ENCODE measurements around the gene TAF1A. TPM values are rescaled to one million over a fixed set of nuclear protein-coding genes. Genes with fewer than 3 reads are reported as not detected.
"Not testable (repeated sequence)": the region's sequence is repeated elsewhere in the genome, so short reads cannot be mapped to it uniquely, and the experiment has no call there.

TAF1A gene
- total RNA-seq, 1 experiment from 2014 or later: 14.8 TPM

GRCh38 chr1:222613627-222614026, 23.9 kb upstream of the TAF1A start:
- POLR2A ChIA-PET: no interaction called here
- Mint-ChIP-seq H3K9me3 (ENCODE audit: unreplicated experiment) (peaks cover 27% of the 10 kb centered on the region), H3K4me1 (ENCODE audit: low read depth, unreplicated experiment) (peaks cover 6% of the 10 kb centered on the region), H3K36me3 (ENCODE audit: insufficient read depth, unreplicated experiment) (peaks cover 9% of the 10 kb centered on the region), H3K27me3 (ENCODE audit: insufficient read depth, unreplicated experiment) (peaks cover 21% of the 10 kb centered on the region), H3K4me3 (ENCODE audit: unreplicated experiment) (no peak overlapping the region), H3K27ac (ENCODE audit: unreplicated experiment) (no peak overlapping the region)
- H3K4me3 ChIP-seq (ENCODE audit: low read depth, low read length): no peak overlapping the region
- H3K27me3 ChIP-seq (replicated peaks; ENCODE audit: control insufficient read depth, insufficient read depth, low read length): no peaks in the 10 kb centered on the region
- no peaks in the 10 kb centered on the region for H3K4me1 ChIP-seq
- H3K9me3 ChIP-seq: 0 out of 2 replicates have a peak, but pooled peaks cover 4% of the 10 kb centered on the region
- no peak for DNase-seq
- no TSS peak for BruUV-seq (replicated peaks)
- no peaks in the 10 kb centered on the region for H3K36me3 ChIP-seq (ENCODE audit: control insufficient read depth, insufficient read depth, low read length)
- intact Hi-C loops (cut with micrococcal nuclease; ENCODE audit: unreplicated experiment): no loop called here
- TF ChIP-seq, protein P1, sequence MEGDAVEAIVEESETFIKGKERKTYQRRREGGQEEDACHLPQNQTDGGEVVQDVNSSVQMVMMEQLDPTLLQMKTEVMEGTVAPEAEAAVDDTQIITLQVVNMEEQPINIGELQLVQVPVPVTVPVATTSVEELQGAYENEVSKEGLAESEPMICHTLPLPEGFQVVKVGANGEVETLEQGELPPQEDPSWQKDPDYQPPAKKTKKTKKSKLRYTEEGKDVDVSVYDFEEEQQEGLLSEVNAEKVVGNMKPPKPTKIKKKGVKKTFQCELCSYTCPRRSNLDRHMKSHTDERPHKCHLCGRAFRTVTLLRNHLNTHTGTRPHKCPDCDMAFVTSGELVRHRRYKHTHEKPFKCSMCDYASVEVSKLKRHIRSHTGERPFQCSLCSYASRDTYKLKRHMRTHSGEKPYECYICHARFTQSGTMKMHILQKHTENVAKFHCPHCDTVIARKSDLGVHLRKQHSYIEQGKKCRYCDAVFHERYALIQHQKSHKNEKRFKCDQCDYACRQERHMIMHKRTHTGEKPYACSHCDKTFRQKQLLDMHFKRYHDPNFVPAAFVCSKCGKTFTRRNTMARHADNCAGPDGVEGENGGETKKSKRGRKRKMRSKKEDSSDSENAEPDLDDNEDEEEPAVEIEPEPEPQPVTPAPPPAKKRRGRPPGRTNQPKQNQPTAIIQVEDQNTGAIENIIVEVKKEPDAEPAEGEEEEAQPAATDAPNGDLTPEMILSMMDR (IDR thresholded peaks at IDR 0.05; ENCODE audit: insufficient read depth in 1 of 2, low read depth in 1 of 2, low read length in 1 of 2, severe bottlenecking in 1 of 2, unreplicated experiment in 1 of 2): no peak
- CTCF ChIA-PET: no interaction called here

GRCh38 chr1:222610728-222611127, 21.0 kb upstream of the TAF1A start:
- Mint-ChIP-seq H3K27me3 (ENCODE audit: insufficient read depth, unreplicated experiment) (peaks cover 18% of the 10 kb centered on the region), H3K4me3 (ENCODE audit: unreplicated experiment) (no peak overlapping the region), H3K9me3 (ENCODE audit: unreplicated experiment) (peaks cover 27% of the 10 kb centered on the region), H3K4me1 (ENCODE audit: low read depth, unreplicated experiment) (peaks cover 6% of the 10 kb centered on the region), H3K36me3 (ENCODE audit: insufficient read depth, unreplicated experiment) (no peaks in the 10 kb centered on the region), H3K27ac (ENCODE audit: unreplicated experiment) (no peak overlapping the region)
- no peaks in the 10 kb centered on the region for H3K36me3 ChIP-seq (ENCODE audit: control insufficient read depth, insufficient read depth, low read length)
- 0 out of 2 replicates have a peak, but pooled peaks cover 4% of the 10 kb centered on the region for H3K9me3 ChIP-seq
- ChIA-PET CTCF (no interaction called here), POLR2A (no interaction called here)
- H3K27me3 ChIP-seq (replicated peaks; ENCODE audit: control insufficient read depth, insufficient read depth, low read length): no peaks in the 10 kb centered on the region
- TF ChIP-seq, protein P1 (IDR thresholded peaks at IDR 0.05; ENCODE audit: insufficient read depth in 1 of 2, low read depth in 1 of 2, low read length in 1 of 2, severe bottlenecking in 1 of 2, unreplicated experiment in 1 of 2): no peak
- no peaks in the 10 kb centered on the region for H3K4me1 ChIP-seq
- H3K4me3 ChIP-seq (ENCODE audit: low read depth, low read length): no peak overlapping the region
- intact Hi-C loops (cut with micrococcal nuclease; ENCODE audit: unreplicated experiment): no loop called here
- no peak for DNase-seq
- BruUV-seq (replicated peaks): no TSS peak

DNA sequence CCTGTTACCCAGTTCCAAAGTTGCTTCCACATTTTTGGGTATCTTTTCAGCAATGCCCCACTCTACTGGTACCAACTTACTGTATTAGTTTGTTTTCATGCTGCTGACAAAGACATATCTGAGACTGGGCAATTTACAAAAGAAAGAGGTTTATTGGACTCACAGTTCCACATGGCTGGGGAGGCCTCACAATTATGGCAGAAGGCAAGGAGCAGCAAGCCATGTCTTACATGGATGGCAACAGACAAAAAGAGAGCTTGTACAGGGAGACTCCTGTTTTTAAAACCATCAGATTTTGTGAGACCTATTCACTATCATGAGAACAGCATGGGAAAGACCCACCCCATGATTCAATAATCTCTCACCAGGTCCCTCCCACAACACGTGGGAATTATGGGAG, 19.4 kb upstream of the TAF1A start:
- H3K4me3 Mint-ChIP-seq (ENCODE audit: unreplicated experiment); H3K27ac Mint-ChIP-seq (ENCODE audit: unreplicated experiment); H3K36me3 ChIP-seq (ENCODE audit: control insufficient read depth, insufficient read depth, low read length); H3K9me3 ChIP-seq; BruUV-seq (replicated peaks); H3K4me1 ChIP-seq; H3K36me3 Mint-ChIP-seq (ENCODE audit: insufficient read depth, unreplicated experiment); CTCF ChIA-PET; intact Hi-C loops (cut with micrococcal nuclease; ENCODE audit: unreplicated experiment); H3K4me1 Mint-ChIP-seq (ENCODE audit: low read depth, unreplicated experiment); H3K4me3 ChIP-seq (ENCODE audit: low read depth, low read length); POLR2A ChIA-PET; H3K27me3 ChIP-seq (replicated peaks; ENCODE audit: control insufficient read depth, insufficient read depth, low read length); DNase-seq: not testable (repeated sequence)
- Mint-ChIP-seq H3K9me3 (ENCODE audit: unreplicated experiment) (peaks cover 27% of the 10 kb centered on the region), H3K27me3 (ENCODE audit: insufficient read depth, unreplicated experiment) (peaks cover 16% of the 10 kb centered on the region)

DNA sequence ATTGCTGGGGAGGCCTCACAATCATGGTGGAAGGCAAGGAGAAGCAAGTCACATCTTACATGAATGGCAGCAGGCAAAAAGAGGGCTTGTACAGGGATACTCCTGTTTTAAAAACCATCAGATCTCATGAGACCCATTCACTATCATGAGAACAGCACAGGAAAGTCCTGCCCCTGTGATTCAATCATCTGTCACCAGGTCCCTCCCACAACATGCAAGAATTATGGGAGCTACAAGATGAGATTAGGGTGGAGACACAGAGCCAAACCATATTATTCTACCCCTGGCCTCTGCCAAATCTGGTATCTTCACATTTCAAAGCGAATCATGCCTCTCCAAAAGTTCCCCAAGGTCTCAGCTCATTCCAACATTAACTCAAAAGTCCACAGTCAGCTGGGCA, 17.0 kb upstream of the TAF1A start:
- Mint-ChIP-seq H3K27me3 (ENCODE audit: insufficient read depth, unreplicated experiment) (peaks cover 4% of the 10 kb centered on the region), H3K4me3 (ENCODE audit: unreplicated experiment) (no peak overlapping the region), H3K9me3 (ENCODE audit: unreplicated experiment) (peaks cover 17% of the 10 kb centered on the region), H3K27ac (ENCODE audit: unreplicated experiment) (no peak overlapping the region), H3K4me1 (ENCODE audit: low read depth, unreplicated experiment) (no peaks in the 10 kb centered on the region), H3K36me3 (ENCODE audit: insufficient read depth, unreplicated experiment) (no peaks in the 10 kb centered on the region)
- Histone ChIP-seq H3K36me3 (ENCODE audit: control insufficient read depth, insufficient read depth, low read length) (no peaks in the 10 kb centered on the region), H3K4me1 (no peaks in the 10 kb centered on the region), H3K27me3 (replicated peaks; ENCODE audit: control insufficient read depth, insufficient read depth, low read length) (no peaks in the 10 kb centered on the region), H3K4me3 (ENCODE audit: low read depth, low read length) (no peak overlapping the region), H3K9me3 (0 out of 2 replicates have a peak, but pooled peaks cover 4% of the 10 kb centered on the region)
- BruUV-seq (replicated peaks): no TSS peak
- intact Hi-C loops (cut with micrococcal nuclease; ENCODE audit: unreplicated experiment): no loop called here
- TF ChIP-seq, protein P1 (IDR thresholded peaks at IDR 0.05; ENCODE audit: insufficient read depth in 1 of 2, low read depth in 1 of 2, low read length in 1 of 2, severe bottlenecking in 1 of 2, unreplicated experiment in 1 of 2): no peak
- no peak for DNase-seq
- POLR2A ChIA-PET: no interaction called here
- CTCF ChIA-PET: no interaction called here
